Ishikawa (cell line): ENCODE measurements around the gene TIPARP.

Source experiments
- CEBPB ChIP-seq: IDR thresholded peaks from 2 replicates; pipeline ENCODE4 v1.6.1; 2012
- CREB1 ChIP-seq: IDR thresholded peaks from 2 replicates; pipeline ENCODE4 v1.6.1; 2012; ENCODE audit warnings: low read depth
- EGR1 ChIP-seq: IDR thresholded peaks from 2 replicates; pipeline ENCODE4 v1.6.1; 2012
- EP300 ChIP-seq: IDR thresholded peaks from 2 replicates; pipeline ENCODE4 v1.6.1; 2012; ENCODE audit warnings: borderline replicate concordance
- FOXM1 ChIP-seq: IDR thresholded peaks from 2 replicates; pipeline ENCODE4 v1.6.1; 2012; ENCODE audit warnings: low read depth, borderline replicate concordance
- MAX ChIP-seq: IDR thresholded peaks from 2 replicates; pipeline ENCODE4 v1.6.1; 2012
- NFIC ChIP-seq: IDR thresholded peaks from 2 replicates; pipeline ENCODE4 v1.6.1; 2012
- RAD21 ChIP-seq: IDR thresholded peaks from 2 replicates; pipeline ENCODE4 v1.6.1; 2012; ENCODE audit warnings: low read depth
- REST ChIP-seq: IDR thresholded peaks from 2 replicates; pipeline ENCODE4 v1.6.1; 2012; ENCODE audit warnings: low read depth, mild to moderate bottlenecking
- TAF1 ChIP-seq: IDR thresholded peaks from 2 replicates; pipeline ENCODE4 v1.6.1; 2012; ENCODE audit warnings: low read depth, mild to moderate bottlenecking
- TCF12 ChIP-seq: IDR thresholded peaks from 2 replicates; pipeline ENCODE4 v1.6.1; 2012; ENCODE audit warnings: low read depth
- TEAD4 ChIP-seq: IDR thresholded peaks from 2 replicates; pipeline ENCODE4 v1.6.1; 2012
- USF1 ChIP-seq: IDR thresholded peaks from 2 replicates; pipeline ENCODE4 v1.6.1; 2012
- YY1 ChIP-seq: IDR thresholded peaks from 2 replicates; pipeline ENCODE4 v1.6.1; 2012; ENCODE audit warnings: low read depth
- ZBTB7A ChIP-seq: IDR thresholded peaks from 2 replicates; pipeline ENCODE4 v1.6.1; 2012; ENCODE audit warnings: low read depth

TIPARP gene

GRCh38 chr3:156732261-156732660, 57.9 kb downstream of the TIPARP start:
- TF ChIP-seq CEBPB (no peak), REST (no peak), CREB1 (no peak), MAX (no peak), NFIC (no peak), EGR1 (no peak), RAD21 (no peak), ZBTB7A (no peak), USF1 (no peak), TAF1 (no peak), EP300 (no peak), FOXM1 (no peak), YY1 (no peak), TEAD4 (no peak), TCF12 (no peak)

GRCh38 chr3:156732715-156733421, 58.5 kb downstream of the TIPARP start:
- TF ChIP-seq EGR1 (no peak), TCF12 (no peak), EP300 (no peak), FOXM1 (no peak)

GRCh38 chr3:156735471-156735870, 61.1 kb downstream of the TIPARP start:
- TF ChIP-seq FOXM1 = no peak
- no peak for TF ChIP-seq TCF12
- no peak for TF ChIP-seq REST
- no peak for TF ChIP-seq CEBPB
- no peak for TF ChIP-seq TEAD4
- TF ChIP-seq USF1 = no peak
- no peak for TF ChIP-seq NFIC
- no peak for TF ChIP-seq MAX
- no peak for TF ChIP-seq YY1
- TF ChIP-seq ZBTB7A = no peak
- TF ChIP-seq TAF1 = no peak

GRCh38 chr3:156738251-156738650, 63.9 kb downstream of the TIPARP start:
- no peak for TF ChIP-seq NFIC
- no peak for TF ChIP-seq ZBTB7A
- no peak for TF ChIP-seq EGR1
- TF ChIP-seq TEAD4 = no peak
- TF ChIP-seq CREB1 = no peak
- TF ChIP-seq YY1 = no peak

GRCh38 chr3:156739976-156740375, 65.6 kb downstream of the TIPARP start:
- TF ChIP-seq YY1 (no peak), TAF1 (no peak), EP300 (no peak), REST (no peak), EGR1 (no peak), CEBPB (no peak), MAX (no peak), TEAD4 (no peak), USF1 (no peak), NFIC (no peak), ZBTB7A (no peak), TCF12 (no peak), RAD21 (no peak), CREB1 (no peak), FOXM1 (no peak)
